GM21390 (cell line): ENCODE results near the gene GPR78.
"Not testable (repeated sequence)": the region's sequence is repeated elsewhere in the genome, so short reads cannot be mapped to it uniquely, and the experiment has no call there.

Source experiments
- ATAC-seq: cut with Tn5 transposase; IDR thresholded peaks from one replicate; pipeline ENCODE4 v1.9.1; 2021; ENCODE audit not compliant: unreplicated experiment

Gene GPR78

GRCh38 chr4:8614365-8615193 is 34.4 kb downstream of the GPR78 start:
- ATAC-seq: no peak

GRCh38 chr4:8615366-8615765 is 35.2 kb downstream of the GPR78 start:
- ATAC-seq: no peak

- ATAC-seq: no peak
Observed at GRCh38 chr4:8615921-8616787, 36.0 kb downstream of the GPR78 start.

GRCh38 chr4:8616831-8617230 is 36.6 kb downstream of the GPR78 start:
- ATAC-seq: no peak

- ATAC-seq: no peak
Observed at GRCh38 chr4:8617486-8618040, 37.4 kb downstream of the GPR78 start.

- no peak for ATAC-seq
Observed at GRCh38 chr4:8618421-8618820, 38.2 kb downstream of the GPR78 start.

GRCh38 chr4:8618961-8619720 is 38.9 kb downstream of the GPR78 start:
- no peak for ATAC-seq

- not testable (repeated sequence) for ATAC-seq
Observed at GRCh38 chr4:8621135-8621534, 40.9 kb downstream of the GPR78 start.

GRCh38 chr4:8624601-8625272 is 44.5 kb downstream of the GPR78 start:
- not testable (repeated sequence) for ATAC-seq

GRCh38 chr4:8630240-8630905 is 50.2 kb downstream of the GPR78 start:
- ATAC-seq: not testable (repeated sequence)

- ATAC-seq: not testable (repeated sequence)
Observed at GRCh38 chr4:8631896-8632295, 51.7 kb downstream of the GPR78 start.

GRCh38 chr4:8634773-8635172 is 54.6 kb downstream of the GPR78 start:
- not testable (repeated sequence) for ATAC-seq

- ATAC-seq: not testable (repeated sequence)
Observed at GRCh38 chr4:8635897-8636554, 55.8 kb downstream of the GPR78 start.
